OCI-LY7 (cell line): ENCODE measurements around the gene TREML2. TPM values are rescaled to one million over a fixed set of nuclear protein-coding genes. Genes with fewer than 3 reads are reported as not detected.
"Not testable (repeated sequence)": the region's sequence is repeated elsewhere in the genome, so short reads cannot be mapped to it uniquely, and the experiment has no call there.

ENCODE experiments used
- BruUV-seq: library from RNA; stranded (reverse); fragments of 400-500 nt; replicated peaks from 2 replicates; lab custom pipeline; 2021; lab: Mats Ljungman, UMichigan
- CTCF ChIA-PET: fragments of 300-600 bp; sonication (Branson Sonifier 250); formaldehyde crosslinking; loops from one replicate; lab custom pipeline; 2022; ENCODE audit warnings: antibody characterized with exemption; ENCODE audit not compliant: unreplicated experiment; lab: Charles Lee
- POLR2A ChIA-PET: fragments of 300-600 bp; sonication (Branson Sonifier 250); formaldehyde crosslinking; loops from one replicate; lab custom pipeline; 2022; ENCODE audit warnings: antibody characterized with exemption; lab: Charles Lee
- DNase-seq: peaks from one replicate; pipeline ENCODE4 v3.0.0-alpha.2; 2015; ENCODE audit warnings: low spot score
- H2AFZ ChIP-seq: fragments of 200-600 bp; sonication (generic), shearing (Covaris generic); 2 replicates; pipeline ENCODE4 v1.6.1; 2014; ENCODE audit warnings: mild to moderate bottlenecking, antibody characterized with exemption, low read length, moderate library complexity
- H3K27ac ChIP-seq: fragments of 200-600 bp; sonication (generic); 2 replicates; pipeline ENCODE4 v1.5.1; 2014; ENCODE audit warnings: mixed run types, low read depth, mild to moderate bottlenecking, moderate library complexity, low read length, inconsistent platforms; ENCODE audit not compliant: poor library complexity, severe bottlenecking
- H3K36me3 ChIP-seq: fragments of 200-600 bp; sonication (generic); 2 replicates; pipeline ENCODE4 v1.6.1; 2014; ENCODE audit warnings: mild to moderate bottlenecking, antibody characterized with exemption, low read length, moderate library complexity, mixed read lengths; ENCODE audit not compliant: insufficient read depth
- H3K4me1 ChIP-seq: fragments of 200-600 bp; sonication (generic); 2 replicates; pipeline ENCODE4 v1.5.1; 2014; ENCODE audit warnings: mild to moderate bottlenecking, low read length; ENCODE audit not compliant: insufficient read depth, poor library complexity, severe bottlenecking
- H3K4me2 ChIP-seq: fragments of 200-600 bp; sonication (generic); 2 replicates; pipeline ENCODE4 v1.6.1; 2014; ENCODE audit warnings: mild to moderate bottlenecking, low read length
- H3K4me3 ChIP-seq: fragments of 200-600 bp; sonication (generic); 2 replicates; pipeline ENCODE4 v1.5.1; 2014; ENCODE audit warnings: mild to moderate bottlenecking, low read depth, low read length; ENCODE audit not compliant: poor library complexity, severe bottlenecking
- H3K79me2 ChIP-seq: fragments of 200-600 bp; sonication (generic); 2 replicates; pipeline ENCODE4 v1.6.1; 2016; ENCODE audit warnings: low read depth, mild to moderate bottlenecking, low read length, moderate library complexity, mixed read lengths; ENCODE audit not compliant: insufficient read depth
- H3K9me2 ChIP-seq: fragments of 200-600 bp; sonication (generic); 2 replicates; pipeline ENCODE4 v1.6.1; 2016; ENCODE audit warnings: mild to moderate bottlenecking, low read length, mixed read lengths; ENCODE audit not compliant: insufficient read depth
- H3K9me3 ChIP-seq: fragments of 200-600 bp; sonication (generic); 2 replicates; pipeline ENCODE4 v1.6.1; 2014; ENCODE audit warnings: mild to moderate bottlenecking, mixed run types, low read length, mixed read lengths
- H4K20me1 ChIP-seq: fragments of 200-600 bp; sonication (generic); 2 replicates; pipeline ENCODE4 v1.6.1; 2014; ENCODE audit warnings: mild to moderate bottlenecking, antibody characterized with exemption, low read length, moderate library complexity, mixed read lengths; ENCODE audit not compliant: insufficient read depth
- CTCF ChIP-seq: fragments of 200-600 bp; sonication (generic); conservative IDR thresholded peaks from 2 replicates; pipeline ENCODE4 v1.5.1; 2014; ENCODE audit warnings: mild to moderate bottlenecking, antibody characterized with exemption, low read length, moderate library complexity, mixed read lengths
- EZH2phosphoT487 ChIP-seq: fragments of 200-600 bp; sonication (generic); IDR thresholded peaks from 2 replicates; pipeline ENCODE4 v1.6.1; 2018; ENCODE audit warnings: low read depth, borderline replicate concordance, mild to moderate bottlenecking, mixed run types, antibody characterized with exemption, low read length, moderate library complexity, mixed read lengths
- intact Hi-C: fragments of 100-400 bp; cut with micrococcal nuclease; formaldehyde crosslinking; loops from one replicate; pipeline ENCODE4 v1.10.0; 2022; ENCODE audit not compliant: unreplicated experiment
- total RNA-seq, 2 experiments: library from RNA; depleted of rRNA in 1 of 2; stranded (reverse); fragments of >200 nt in 1 of 2; shearing (Covaris generic) in 1 of 2; gene quantifications; 2 replicates each; pipeline ENCODE4 v1.2.3, GENCODE V29; 2014 to 2022

Gene TREML2
- total RNA-seq, 2 experiments from 2014 or later = 5.5 to 17.4 TPM

DNA sequence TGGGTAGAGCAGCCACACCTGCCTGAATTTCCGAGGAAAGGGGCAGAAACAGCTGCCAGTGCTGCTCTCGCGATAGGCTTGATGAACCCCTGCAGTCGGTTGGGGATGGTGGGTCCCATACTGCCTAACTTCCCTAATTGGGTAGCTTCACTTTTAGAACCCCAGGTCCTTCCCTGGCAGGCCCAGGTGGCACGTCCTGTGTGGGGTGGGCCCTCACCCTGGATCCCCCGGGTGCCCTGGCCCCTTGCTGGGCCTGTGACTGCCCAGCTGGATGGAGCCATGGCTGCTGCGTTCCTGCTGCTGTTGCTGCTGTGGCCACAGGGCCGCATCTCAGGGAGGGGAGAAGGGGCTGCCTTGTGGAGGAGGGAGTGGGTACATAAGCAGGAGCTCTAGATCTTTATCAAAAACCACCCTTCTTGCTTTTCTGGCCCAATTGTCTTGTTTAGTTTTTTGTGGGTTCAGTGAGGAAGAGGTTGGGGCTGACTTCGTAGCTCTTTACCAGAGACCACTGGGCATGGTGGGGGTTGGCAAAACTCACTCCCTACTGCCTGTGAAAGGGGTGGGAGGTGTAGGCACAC is 46.4 kb upstream of the TREML2 start:
- Histone ChIP-seq H3K36me3 (no peaks in the 10 kb centered on the region), H4K20me1 (no peaks in the 10 kb centered on the region), H3K4me2 (no peak overlapping the region), H3K4me3 (no peak overlapping the region), H3K79me2 (no peaks in the 10 kb centered on the region), H3K9me2 (no peaks in the 10 kb centered on the region), H2AFZ (no peak overlapping the region), H3K4me1 (no peaks in the 10 kb centered on the region), H3K27ac (no peak overlapping the region), H3K9me3 (no peaks in the 10 kb centered on the region)
- ChIA-PET POLR2A (interaction anchor here (1.0 kb wide), 1 partner anchor 14 kb away, joined by 3 read pairs; no protein-coding TSS in a partner anchor), CTCF (no interaction called here)
- BruUV-seq = no TSS peak
- DNase-seq = no peak
- intact Hi-C loops = no loop called here
- TF ChIP-seq CTCF = no peak
- no peak for TF ChIP-seq EZH2phosphoT487

DNA sequence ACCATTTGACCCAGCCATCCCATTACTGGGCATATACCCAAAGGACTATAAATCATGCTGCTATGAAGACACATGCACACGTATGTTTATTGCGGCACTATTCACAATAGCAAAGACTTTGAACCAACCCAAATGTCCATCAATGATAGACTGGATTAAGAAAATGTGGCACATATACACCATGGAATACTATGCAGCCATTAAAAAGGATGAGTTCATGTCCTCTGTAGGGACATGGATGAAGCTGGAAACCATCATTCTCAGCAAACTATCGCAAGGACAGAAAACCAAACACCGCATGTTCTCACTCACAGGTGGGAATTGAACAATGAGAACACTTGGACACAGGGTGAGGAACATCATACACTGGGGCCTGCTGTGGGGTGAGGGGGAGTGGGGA is 45.6 kb upstream of the TREML2 start:
- H3K27ac ChIP-seq, H3K79me2 ChIP-seq, POLR2A ChIA-PET, DNase-seq, H3K36me3 ChIP-seq, BruUV-seq, H3K9me3 ChIP-seq, CTCF ChIA-PET, H4K20me1 ChIP-seq, H3K4me2 ChIP-seq, H2AFZ ChIP-seq, H3K4me3 ChIP-seq, H3K4me1 ChIP-seq, H3K9me2 ChIP-seq, intact Hi-C loops: not testable (repeated sequence)

GRCh38 chr6:41239467-41240159 is 38.7 kb upstream of the TREML2 start:
- no peak overlapping the region for H2AFZ ChIP-seq
- CTCF ChIA-PET = no interaction called here
- no peaks in the 10 kb centered on the region for H3K79me2 ChIP-seq
- POLR2A ChIA-PET = interaction anchor here (0.8 kb wide), 1 partner anchor 33 kb away, joined by 3 read pairs; no protein-coding TSS in a partner anchor
- no peaks in the 10 kb centered on the region for H3K9me3 ChIP-seq
- H3K9me2 ChIP-seq = no peaks in the 10 kb centered on the region
- H3K4me1 ChIP-seq = no peaks in the 10 kb centered on the region
- no peak overlapping the region for H3K27ac ChIP-seq
- no TSS peak for BruUV-seq
- intact Hi-C loops = no loop called here
- DNase-seq = no peak
- H4K20me1 ChIP-seq = no peaks in the 10 kb centered on the region
- no peaks in the 10 kb centered on the region for H3K36me3 ChIP-seq
- TF ChIP-seq CTCF (no peak), EZH2phosphoT487 (no peak)
- no peak overlapping the region for H3K4me3 ChIP-seq
- no peak overlapping the region for H3K4me2 ChIP-seq
